GM19025 (cell line): ENCODE results near the gene NCLN.

Experiments
- ATAC-seq: cut with Tn5 transposase; IDR thresholded peaks from one replicate; pipeline ENCODE4 v1.9.1; 2021; ENCODE audit warnings: mild to moderate bottlenecking, low read depth, moderate library complexity; ENCODE audit not compliant: unreplicated experiment

Gene NCLN, protein sequence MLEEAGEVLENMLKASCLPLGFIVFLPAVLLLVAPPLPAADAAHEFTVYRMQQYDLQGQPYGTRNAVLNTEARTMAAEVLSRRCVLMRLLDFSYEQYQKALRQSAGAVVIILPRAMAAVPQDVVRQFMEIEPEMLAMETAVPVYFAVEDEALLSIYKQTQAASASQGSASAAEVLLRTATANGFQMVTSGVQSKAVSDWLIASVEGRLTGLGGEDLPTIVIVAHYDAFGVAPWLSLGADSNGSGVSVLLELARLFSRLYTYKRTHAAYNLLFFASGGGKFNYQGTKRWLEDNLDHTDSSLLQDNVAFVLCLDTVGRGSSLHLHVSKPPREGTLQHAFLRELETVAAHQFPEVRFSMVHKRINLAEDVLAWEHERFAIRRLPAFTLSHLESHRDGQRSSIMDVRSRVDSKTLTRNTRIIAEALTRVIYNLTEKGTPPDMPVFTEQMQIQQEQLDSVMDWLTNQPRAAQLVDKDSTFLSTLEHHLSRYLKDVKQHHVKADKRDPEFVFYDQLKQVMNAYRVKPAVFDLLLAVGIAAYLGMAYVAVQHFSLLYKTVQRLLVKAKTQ

DNA sequence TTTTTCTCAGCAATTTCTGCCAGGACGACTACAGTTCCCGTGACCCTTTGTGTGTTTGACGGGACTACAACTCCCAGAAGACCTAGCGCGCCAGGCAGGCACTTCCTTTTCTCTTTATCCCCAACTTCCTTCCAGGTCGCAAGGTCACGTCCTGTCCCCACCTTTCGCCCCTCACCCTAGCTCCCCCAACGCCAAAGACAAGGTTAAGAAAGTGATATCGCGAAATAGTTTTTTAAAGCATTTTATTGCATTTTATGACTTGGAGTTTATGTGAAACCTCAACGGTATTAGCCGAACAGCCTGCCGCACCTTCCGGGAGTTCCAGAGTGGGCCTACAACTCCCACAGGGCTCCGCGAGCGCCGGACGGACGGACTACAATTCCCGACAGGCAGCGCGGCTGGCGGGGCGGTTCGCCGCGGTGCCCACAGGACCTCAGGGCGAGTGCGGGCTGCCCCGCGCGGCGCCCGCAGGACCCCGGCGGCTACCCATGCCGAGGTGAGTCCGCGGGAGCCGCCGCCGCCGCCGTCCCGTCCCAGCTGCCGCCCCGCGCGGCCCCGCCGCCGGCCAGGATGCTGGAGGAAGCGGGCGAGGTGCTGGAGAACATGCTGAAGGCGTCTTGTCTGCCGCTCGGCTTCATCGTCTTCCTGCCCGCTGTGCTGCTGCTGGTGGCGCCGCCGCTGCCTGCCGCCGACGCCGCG is at the start of gene NCLN:
Gene NCLN, plus strand, starts transcription at position 470 of the 699 bp plus-strand sequence. Its CDS starts 101 bp downstream, at position 571.
- peak; percentile 75 for ATAC-seq

DNA sequence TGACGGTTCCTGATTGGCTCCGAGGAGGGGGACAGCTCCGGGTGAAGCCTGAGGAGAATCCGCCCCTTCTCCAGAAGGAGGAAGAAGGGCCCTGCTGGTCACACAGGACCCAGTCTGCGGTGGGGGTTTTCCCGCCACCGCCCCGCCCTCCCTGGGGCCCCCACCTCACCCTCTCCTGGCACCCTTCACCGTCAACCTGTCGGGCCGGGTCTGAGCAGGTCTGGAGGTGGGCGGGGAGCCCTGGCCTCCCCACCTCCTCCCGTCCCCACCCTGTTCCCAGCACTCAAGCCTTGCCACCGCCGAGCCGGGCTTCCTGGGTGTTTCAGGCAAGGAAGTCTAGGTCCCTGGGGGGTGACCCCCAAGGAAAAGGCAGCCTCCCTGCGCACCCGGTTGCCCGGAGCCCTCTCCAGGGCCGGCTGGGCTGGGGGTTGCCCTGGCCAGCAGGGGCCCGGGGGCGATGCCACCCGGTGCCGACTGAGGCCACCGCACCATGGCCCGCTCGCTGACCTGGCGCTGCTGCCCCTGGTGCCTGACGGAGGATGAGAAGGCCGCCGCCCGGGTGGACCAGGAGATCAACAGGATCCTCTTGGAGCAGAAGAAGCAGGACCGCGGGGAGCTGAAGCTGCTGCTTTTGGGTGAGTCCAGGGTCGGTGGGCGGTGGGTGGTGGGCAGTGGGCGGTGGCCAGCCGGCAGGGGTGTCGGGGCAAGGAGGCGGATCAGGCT is 49.6 kb upstream of the NCLN start, which contains the start of gene GNA15:
Gene GNA15, plus strand, starts transcription at position 73 of the 723 bp plus-strand sequence. Its CDS starts 418 bp downstream, at position 491.
- ATAC-seq, result no peak

GRCh38 chr19:3136684-3137055 is 49.1 kb upstream of the NCLN start:
- ATAC-seq, result no peak

GRCh38 chr19:3137119-3137518 is 48.6 kb upstream of the NCLN start:
- ATAC-seq, result no peak

DNA sequence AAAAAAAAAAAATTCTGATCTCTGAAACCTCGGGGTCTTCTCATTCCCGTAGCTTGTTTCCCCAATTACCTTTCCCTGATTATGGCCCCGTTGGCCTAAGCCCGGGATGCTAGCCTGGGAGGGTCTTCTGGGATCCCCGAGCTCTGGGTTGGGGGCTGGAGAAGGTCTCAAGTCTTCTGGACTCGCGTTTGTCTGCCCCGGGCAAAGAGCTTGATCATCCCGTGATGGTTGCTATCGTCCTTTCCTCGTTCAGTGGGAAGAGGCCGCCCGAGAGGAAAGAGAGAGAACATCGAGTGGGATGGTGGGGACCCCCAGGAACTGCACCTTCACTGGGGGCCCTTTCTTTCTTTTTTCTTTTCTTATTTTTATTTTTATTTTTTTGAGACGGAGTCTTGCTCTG is 47.5 kb upstream of the NCLN start:
- ATAC-seq, result no peak

GRCh38 chr19:3140667-3141038 is 45.1 kb upstream of the NCLN start:
- no peak for ATAC-seq

DNA sequence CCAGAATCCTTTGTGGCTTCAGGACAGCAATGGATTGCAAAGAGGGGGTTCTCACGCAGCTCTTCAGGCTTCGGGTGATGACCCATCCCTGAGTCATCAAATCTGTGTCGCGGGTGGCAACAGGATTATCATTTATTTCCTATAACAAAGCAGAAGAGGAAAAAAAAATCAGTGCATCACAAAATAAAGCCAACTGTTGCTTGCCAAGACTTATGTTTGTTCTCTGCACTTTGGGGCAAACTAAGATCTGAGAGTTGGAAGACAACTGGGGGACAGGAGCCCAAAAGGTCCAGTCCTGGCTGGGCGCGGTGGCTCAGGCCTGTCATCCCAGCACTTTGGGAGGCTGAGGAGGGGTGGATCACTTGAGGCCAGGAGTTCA is 43.4 kb upstream of the NCLN start:
- no peak for ATAC-seq

DNA sequence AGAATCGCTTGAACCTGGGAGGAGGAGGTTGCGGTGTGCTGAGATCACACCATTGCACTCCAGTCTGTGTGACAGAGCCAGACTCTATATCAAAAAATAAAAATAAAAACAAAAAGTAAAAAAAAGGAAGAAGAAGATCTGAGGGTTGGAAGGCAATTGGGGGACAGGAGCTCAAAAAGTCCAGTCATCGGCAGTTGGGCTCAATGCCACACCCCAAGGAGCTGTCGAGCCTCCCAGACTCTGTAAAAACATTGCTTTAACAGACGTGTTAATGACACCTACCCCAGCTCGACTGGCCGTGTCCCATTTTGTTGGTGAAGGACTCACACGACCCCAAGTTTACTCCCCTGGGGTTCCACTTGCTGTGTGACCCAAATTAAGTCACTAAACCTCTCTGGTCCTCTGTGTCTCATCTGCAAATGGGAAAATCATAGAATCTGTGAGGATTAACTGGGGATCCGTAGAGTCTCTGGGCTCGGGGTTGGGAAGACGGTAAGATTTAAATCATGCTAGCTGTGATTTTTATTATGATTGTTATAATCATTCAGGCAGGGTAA is 42.9 kb upstream of the NCLN start:
- ATAC-seq, result no peak

GRCh38 chr19:3145909-3146676 is 39.6 kb upstream of the NCLN start:
- no peak for ATAC-seq

DNA sequence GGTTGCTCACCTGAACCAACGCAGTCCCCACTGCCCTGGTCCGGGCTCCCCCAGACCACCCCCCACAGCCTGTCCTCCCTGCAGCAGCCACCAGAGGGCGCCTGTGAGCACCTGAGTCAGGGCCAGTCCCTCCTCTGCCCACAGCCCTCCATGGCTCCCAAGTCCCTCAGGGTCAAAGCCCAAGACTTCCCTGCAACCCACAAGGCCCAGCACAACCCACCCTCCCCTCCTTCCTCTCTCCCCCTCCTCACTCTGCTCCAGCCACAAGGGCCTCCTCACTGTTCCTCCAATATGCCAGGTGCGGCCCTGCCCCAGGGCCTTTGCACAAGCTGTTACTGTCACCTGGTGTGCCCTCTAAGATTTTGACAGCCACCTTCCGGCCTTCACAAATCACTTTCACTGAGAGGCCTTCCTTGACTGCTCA is 39.0 kb upstream of the NCLN start:
- ATAC-seq, result no peak

- ATAC-seq, result no peak
Measured at GRCh38 chr19:3148503-3148902, 37.2 kb upstream of the NCLN start.

GRCh38 chr19:3149089-3149488 is 36.6 kb upstream of the NCLN start:
- no peak for ATAC-seq

DNA sequence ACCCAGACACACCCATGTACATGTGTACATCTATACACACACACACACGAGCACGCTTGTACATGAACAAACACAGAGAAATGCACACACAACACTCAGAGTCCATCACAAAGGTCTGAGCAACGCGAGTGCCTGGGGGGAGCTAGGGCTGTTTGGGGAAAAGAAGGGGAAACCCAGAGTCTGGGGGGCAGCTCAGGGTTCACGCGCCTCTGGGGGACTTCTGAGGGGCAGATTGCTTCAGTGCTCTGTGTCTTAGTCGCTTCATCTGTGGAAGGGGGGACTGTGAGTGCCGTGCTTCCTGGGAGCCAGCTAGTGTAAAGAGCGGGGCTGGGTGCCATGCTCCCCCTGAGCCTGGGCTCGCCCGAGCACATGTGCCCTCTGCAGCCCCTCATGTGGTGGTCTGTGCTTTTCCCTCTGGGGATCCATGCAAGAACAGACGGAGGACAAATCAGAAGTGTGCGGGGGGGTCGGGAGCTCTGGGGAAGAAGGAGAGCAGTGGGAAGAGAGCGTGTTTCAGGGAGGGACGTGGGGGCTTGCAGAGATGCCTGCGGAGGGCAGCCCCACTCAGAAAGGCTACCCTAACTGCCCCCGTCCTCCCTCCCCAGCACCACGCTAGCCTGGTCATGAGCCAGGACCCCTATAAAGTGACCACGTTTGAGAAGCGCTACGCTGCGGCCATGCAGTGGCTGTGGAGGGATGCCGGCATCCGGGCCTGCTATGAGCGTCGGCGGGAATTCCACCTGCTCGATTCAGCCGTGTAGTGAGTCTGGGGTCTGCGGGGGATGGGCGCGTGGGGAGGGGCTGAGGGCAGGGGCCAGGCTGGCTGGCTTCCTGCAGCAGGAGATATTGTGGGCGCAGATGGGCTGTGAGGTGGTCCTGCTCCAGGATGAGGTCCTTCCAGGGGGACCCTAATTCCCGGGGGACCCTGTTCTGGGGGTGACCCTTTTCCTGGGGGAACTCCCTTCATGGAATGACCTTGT is 35.9 kb upstream of the NCLN start:
- no peak for ATAC-seq

DNA sequence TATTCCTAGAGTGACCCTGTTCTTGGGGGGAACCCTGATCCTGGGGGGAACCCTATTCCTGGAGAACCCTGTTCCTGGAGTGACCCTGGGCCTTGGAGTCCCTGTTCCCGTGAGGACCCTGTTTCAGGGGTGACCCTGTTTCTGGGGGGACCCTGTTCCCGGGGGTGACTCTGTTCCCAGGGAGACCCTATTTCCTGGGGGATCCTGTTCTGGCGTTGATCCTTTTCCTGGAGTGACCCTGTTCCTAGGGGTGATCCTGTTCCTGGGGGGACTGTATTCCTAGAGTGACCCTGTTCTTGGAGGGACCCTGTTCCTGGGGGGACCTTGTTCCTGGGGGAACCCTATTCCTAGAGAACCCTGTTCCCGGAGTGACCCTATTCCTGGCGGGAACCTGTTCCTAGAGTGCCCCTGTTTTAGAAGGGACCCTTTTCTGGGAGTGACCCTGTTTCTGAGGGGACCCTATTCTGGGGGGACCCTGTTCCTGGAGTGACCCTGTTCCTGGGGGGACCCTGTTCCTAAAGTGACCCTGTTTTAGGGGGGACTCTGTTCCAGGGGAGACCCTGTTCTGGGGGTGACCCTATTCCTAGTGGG is 34.9 kb upstream of the NCLN start:
- no peak for ATAC-seq

DNA sequence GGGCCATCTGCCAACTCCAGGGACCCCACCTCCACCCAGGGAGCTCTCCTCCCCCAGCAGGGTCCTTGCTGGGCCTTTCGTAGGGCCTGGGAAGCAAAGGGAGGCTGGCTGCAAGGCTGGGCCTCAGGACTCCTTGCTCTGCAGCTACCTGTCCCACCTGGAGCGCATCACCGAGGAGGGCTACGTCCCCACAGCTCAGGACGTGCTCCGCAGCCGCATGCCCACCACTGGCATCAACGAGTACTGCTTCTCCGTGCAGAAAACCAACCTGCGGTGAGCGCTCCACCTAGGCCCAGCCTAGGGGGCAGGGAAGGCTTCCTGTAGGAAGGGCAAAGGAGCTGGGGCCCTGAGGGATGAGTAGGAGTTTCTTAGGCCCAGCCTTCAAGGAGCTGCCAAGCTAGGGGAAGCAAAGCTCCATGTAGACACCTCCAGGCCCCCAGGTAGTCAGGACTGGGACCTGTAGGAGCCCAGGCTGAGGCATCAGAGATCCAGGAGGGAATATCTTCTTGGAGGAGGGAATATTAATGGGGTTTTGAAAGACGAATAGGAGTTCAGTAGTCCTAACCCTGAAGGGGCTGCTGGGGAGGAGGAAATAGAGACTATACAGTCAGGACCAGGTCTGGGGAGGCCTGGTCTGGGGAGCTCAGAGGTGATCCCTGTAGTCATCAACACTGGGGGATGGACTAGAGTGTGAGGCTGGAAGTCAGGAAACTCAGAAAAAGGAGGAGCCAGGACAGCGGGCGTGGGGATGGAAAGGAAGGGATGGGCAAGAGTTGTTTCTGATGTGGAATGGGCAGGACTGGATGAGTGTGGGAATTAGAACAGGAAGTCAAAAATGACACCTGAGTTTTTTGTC is 33.9 kb upstream of the NCLN start:
- no peak for ATAC-seq

- no peak for ATAC-seq
Measured at GRCh38 chr19:3152419-3152780, 33.3 kb upstream of the NCLN start.
